Omental fat pad (tissue), 4 donors: ENCODE results near the gene EIF5A. TPM values are rescaled to one million over a fixed set of nuclear protein-coding genes. Genes with fewer than 3 reads are reported as not detected.
A peak's percentile ranks its signal among the peaks of the same experiment; 100 is the strongest.
"Not testable (repeated sequence)": the region's sequence is repeated elsewhere in the genome, so short reads cannot be mapped to it uniquely, and the experiment has no call there.

Experiments used
- ATAC-seq: fragments of 150-250 bp; one replicate; pipeline ENCODE4 v1.9.1; 2016; ENCODE audit warnings: mild to moderate bottlenecking, moderate library complexity; ENCODE audit not compliant: low FRiP score
- DNase-seq: peaks from one replicate; pipeline ENCODE4 v3.0.0-alpha.2; 2019; ENCODE audit warnings: low spot score
- CTCF ChIP-seq, 3 donors: fragments of 450-650 bp; IDR thresholded peaks; one replicate each; pipeline ENCODE4 v1.5.1; 2016 to 2017; ENCODE audit warnings: antibody characterized with exemption in 3 of 3, mild to moderate bottlenecking in 3 of 3, moderate library complexity in 2 of 3
- total RNA-seq, 4 donors: library from RNA; depleted of rRNA; stranded (reverse); fragments of >200 nt; gene quantifications; one replicate each; pipeline ENCODE4 v1.1.0, GENCODE V29; 2016

EIF5A gene
- total RNA-seq, 4 donors from 2014 or later, result 127 to 408 (median 282) TPM

GRCh38 chr17:7328009-7328408 lies 20.6 kb downstream of the EIF5A start:
- ATAC-seq (no peak), DNase-seq (no peak)
- no peak for TF ChIP-seq CTCF (IDR thresholded peaks at IDR 0.05)

- DNase-seq, result no peak
- ATAC-seq, result peak; percentile 19
- TF ChIP-seq CTCF (IDR thresholded peaks at IDR 0.05), result no peak
Measured at GRCh38 chr17:7328840-7329373, 21.5 kb downstream of the EIF5A start, which contains the start of gene NEURL4. Gene NEURL4 (minus strand): TSS chr17:7329335. CDS start chr17:7329312, 23 bp downstream.

GRCh38 chr17:7329374-7329996 lies 22.1 kb downstream of the EIF5A start:
- no peak for TF ChIP-seq CTCF (IDR thresholded peaks at IDR 0.05)

GRCh38 chr17:7329997-7330637 lies 22.7 kb downstream of the EIF5A start:
- no peak for TF ChIP-seq CTCF (IDR thresholded peaks at IDR 0.05)
- ATAC-seq (peak; percentile 69), DNase-seq (no peak)

More at GRCh38 chr17:7329374-7329996, 22.1 kb downstream of the EIF5A start:
- peak; percentile 91 for DNase-seq
- peak; percentile 84 for ATAC-seq

- DNase-seq (no peak), ATAC-seq (no peak)
- no peak for TF ChIP-seq CTCF (IDR thresholded peaks at IDR 0.05)
Measured at GRCh38 chr17:7330638-7331015, 23.2 kb downstream of the EIF5A start.

GRCh38 chr17:7332111-7332510 lies 24.7 kb downstream of the EIF5A start:
- ATAC-seq, result no peak
- no peak for DNase-seq
- TF ChIP-seq CTCF (IDR thresholded peaks at IDR 0.05), result no peak

GRCh38 chr17:7332600-7333069 lies 25.2 kb downstream of the EIF5A start:
- ATAC-seq, DNase-seq: not testable (repeated sequence)
